HG02642 (cell line): Measurements from ENCODE around the gene DOCK1.

Experiments
- ATAC-seq: cut with Tn5 transposase; IDR thresholded peaks from one replicate; pipeline ENCODE4 v1.9.1; 2021; ENCODE audit warnings: mild to moderate bottlenecking; ENCODE audit not compliant: unreplicated experiment, poor library complexity

Gene DOCK1

DNA sequence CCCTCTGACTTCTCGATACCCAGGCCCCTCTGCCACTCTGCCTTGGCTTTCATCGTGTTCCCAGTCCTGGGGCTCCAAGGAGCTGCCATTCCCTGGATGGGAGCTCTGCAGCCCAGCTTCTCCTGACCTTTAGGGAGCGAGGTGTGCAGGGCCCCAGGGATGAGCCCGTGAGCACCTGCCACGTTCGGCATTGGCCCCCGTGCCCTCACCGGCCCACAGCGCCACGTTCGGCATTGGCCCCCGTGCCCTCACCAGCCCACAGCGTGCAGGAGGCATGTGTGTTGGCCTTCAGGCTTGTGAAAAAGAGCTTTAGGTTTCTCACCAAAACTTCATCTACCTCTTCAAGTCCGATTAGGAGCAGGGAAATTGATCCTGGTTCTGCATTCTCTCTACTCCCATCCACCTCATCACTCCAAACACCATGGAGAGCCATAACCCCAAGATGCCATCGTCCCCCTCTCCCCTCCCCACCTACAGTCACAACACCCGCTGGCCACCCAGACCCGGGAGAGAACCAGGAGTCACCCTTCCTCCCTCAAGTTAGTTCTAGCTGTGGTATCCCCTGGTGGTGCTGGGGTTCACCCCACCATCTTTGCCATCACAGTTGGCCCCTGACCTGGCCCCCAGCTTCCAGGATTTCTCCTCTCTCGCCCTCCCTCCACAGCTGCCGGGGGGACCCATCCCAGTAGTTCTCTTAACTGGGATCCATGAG lies 524.5 kb downstream of the DOCK1 start:
- ATAC-seq, result no peak

DNA sequence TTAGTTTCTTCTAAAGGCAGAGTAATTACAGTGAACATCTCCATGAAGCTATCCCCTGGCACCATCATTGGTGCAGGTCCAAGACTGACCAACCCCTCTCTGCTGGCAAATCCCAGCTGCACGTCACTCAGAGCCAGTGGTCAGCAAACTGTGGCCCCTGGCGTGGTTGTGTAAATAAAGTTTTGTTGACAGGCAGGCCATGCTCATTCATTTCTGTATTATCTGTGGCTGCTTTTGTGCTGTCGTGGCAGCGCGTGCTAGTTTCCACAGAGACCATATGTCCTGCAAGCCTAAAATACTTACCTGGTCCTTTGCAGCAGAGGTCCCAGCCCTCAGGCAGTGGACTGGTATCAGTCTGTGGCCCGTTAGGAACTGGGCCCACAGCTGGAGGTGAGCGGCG lies 526.3 kb downstream of the DOCK1 start:
- ATAC-seq, result no peak

DNA sequence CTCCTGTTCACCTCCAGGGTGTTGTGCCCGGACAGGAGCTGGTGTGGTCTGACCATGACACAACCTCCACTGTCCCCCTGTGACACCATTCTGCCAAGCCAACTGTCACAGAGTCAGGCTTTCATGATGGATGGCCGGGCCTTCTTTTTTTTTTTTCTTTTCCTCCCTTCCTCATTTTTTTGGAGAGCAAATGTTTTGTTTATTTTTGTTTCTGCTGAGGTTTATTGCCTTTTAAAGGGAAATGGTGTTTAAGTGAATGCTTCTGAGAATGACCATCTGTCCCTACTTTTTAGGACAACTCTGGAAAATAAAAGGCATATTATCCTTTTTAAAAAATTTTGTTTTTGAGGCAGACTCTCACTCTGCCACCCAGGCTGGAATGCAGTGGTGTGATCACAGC lies 528.8 kb downstream of the DOCK1 start:
- ATAC-seq, result no peak

DNA sequence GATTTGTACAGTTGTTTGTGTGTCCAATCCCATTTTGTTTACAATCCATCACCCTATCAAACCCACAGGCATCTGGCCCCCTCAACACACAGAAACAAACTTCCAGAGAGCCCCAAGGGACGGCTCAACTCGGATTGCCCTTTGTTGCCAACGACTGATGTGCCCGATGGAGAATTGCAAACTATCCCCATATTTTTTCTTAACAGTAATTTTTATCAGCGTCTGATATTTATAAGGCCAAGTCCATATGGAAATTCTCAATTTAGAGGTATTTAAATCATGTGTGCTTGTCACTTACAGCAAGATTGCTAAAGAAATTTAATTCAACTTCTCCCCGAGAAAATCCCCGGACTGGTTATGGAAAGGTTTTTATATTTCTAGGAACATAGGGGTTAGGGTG lies 530.0 kb downstream of the DOCK1 start:
- no peak for ATAC-seq

DNA sequence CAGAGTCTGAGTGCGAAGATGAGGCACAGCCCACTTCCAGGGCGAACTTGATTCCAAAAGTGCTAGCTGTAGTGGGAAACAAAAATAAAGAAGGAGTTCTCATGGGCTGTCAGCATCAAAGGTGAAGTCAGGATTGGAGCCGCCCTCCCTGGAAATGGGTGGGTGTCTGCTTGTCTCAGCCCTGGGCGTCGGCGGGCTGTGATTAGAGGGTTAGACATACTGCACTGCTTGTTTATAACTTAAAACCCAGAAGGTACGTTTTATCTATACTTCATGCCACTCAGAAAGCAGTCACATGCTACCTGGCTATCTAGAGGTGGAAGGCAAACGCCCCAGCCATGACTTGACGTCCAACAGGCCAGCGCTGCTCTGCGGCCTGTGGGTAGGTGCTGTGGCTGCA lies 535.1 kb downstream of the DOCK1 start:
- ATAC-seq, result no peak

DNA sequence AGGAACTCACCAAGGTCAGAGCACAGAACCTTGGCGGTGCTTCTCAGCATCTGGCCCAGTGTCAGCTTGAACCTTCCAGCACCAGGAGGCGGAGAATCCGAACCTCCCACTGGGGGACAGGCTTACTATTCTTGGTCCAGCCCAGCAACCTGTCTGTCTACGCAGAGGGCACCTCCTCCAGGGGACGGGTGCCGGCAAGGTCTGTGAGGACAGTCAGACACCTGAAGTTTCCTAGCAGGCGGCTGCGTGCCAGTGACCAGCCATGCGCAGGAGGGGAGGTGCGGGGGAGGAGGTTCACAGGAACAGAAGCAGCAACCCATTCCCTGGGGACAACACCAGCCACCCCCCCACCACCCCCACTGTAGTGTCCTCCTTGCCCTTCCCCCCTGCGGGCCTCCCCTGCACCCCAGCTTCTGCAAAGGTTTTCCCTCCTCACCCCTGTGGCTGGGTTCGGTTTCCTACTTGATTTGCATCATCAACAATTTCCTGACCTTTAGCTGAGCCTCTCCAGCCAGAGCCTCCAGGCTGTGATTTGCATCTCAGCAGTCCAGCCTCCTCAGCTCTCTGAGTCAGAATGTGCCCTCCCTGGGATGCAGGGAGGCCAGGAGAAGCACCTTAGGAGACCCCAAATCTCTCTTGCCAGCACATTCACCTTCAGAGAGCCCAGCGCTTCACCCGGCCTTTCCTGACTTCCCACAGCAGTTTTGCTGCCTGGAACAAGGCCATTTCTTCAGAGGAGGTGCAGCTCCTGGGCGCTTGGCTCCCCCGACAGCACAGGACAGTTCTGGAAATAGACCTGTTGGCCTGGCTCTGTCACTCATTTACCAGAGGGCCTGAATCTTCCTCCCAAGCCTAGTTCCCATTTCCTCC lies 536.4 kb downstream of the DOCK1 start:
- no peak for ATAC-seq

DNA sequence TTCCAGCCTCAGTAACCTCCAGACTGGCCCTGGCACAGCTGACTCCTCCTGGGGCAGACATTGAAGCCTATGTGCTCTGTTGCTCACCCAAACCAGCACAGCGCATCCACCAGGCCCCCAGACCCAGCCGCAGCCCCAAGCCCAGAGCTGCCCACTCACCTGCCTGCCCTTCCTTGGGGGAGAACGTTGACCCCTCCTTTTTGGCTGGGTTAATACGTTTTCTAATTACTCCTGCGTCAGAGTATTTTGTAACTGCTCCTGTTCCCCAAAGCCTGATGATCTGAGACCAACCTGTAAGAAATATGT lies 536.9 kb downstream of the DOCK1 start:
- no peak for ATAC-seq

DNA sequence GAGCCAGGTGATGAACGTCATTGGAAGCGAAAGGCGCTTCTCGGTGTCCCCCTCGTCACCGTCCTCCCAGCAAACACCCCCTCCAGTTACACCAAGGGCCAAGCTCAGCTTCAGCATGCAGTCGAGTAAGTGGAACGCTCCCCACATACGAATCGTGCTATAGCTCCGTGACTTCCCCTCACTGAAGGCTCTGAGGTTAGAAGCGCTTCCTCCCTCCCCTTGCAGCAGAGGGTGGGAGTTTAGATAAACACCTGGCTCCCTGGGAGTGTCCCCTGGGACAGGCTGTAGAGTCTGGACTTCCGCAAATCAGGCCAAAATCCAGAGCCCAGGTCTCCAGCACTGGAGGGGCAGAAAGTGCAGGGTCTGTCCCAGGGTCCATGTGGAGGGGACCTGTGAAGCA lies 538.9 kb downstream of the DOCK1 start:
- no peak for ATAC-seq

DNA sequence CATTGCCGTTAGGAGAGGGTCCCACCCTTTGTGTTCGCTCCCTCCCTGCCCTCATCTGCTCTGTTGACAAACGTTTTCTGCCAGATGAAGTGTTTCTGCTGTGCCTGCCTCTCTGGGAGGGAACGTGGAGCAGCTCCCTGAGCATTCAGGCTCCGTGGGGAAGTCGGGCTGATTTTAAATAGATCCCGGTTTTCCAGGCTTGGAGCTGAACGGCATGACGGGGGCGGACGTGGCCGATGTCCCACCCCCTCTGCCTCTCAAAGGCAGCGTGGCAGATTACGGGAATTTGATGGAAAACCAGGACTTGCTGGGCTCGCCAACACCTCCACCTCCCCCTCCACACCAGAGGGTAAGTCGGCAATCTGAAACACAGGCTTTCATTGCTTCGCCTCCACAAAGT lies 542.0 kb downstream of the DOCK1 start:
- no peak for ATAC-seq

DNA sequence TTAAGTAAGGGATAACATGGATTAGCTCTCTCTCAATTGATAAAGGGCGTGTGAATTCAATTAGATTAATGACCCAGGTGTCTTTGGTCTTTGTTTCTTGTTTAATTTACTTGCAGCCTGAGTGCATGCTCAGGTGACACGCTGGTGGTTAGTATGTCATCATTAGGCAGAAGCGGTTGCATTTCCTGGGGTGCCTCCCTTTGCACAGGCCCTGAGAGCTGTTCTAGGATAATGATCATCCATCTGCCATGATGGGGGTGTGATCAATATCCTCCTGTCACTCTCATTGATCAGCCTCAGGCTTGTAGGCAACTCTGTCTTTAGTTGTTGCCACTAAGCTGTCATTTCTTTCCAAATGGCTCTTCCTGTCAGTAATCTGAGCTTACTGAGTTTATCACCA lies 544.3 kb downstream of the DOCK1 start:
- no peak for ATAC-seq

DNA sequence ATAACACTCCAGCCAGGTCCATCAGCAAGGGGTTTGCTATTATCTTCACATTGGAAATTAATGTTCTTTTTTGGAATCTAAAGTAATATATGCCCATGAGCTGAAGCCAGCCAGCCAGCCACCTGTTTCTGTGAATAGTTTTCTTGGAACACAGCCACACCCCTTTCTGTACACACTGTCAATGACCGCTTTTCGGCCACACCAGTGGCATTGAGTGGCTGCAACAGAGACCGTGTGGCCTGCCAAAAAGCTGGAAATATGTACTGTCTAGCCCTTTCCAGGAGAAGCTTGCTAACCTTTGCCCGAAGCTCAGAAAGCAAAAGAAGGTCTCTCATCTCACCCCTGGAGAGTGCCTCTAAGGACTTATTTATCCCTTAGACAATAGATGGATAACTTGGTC lies 545.4 kb downstream of the DOCK1 start:
- no peak for ATAC-seq

DNA sequence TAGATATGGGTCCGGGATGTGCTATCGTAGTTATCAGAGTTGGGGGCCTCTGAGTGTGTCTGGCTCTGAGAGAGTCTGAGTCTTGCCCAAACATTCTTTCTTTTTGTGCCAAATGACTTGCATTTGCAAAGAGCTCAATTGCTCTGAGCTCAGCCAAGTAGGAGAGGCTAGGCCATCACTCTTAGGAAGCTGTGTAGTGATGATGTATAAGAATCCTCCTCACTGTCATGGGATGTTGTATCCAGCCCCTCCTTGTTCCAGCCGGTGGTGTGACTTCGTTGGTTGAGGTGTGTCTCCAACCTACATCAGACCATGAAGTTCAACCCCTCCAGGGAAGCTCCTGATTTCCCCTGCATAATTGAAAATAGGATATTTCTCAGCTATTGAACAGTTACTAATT lies 546.4 kb downstream of the DOCK1 start:
- no peak for ATAC-seq

DNA sequence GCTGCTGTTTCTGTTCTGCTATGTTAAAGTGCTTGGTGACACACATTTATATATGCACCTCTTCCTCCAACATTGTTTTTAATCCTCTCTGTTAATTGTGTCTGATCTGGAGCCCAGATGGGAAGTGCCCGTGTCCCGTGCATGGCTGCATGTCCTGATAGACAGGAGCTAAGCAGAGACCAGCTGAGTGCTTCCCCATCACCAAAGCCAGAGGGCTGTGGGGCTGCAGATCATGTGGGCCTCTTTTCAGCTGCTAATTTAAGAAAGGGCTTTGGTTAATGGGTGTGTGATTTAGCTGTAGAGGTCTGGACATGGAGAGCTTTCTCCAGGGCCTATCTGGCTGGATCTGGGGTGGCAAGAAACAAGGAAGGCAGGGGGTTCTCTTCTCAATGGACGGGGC lies 547.3 kb downstream of the DOCK1 start:
- no peak for ATAC-seq

DNA sequence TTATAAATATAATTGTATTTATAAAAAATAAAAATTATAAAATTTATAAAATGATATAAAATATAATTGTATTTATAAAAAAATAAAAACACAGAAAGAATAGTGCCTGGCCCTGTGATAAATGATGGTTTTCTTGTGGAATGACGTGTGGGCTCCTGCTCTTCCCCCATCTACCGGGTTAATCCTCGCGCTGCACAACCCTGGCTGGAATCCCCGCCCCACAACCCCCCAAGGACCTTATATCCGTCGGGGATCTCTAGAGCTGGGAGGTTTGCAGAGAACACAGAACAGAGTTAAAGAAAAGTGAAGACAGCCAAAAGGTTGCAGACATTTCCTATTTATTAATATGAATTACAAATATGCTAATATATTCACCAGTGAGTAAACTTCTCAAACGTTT lies 548.5 kb downstream of the DOCK1 start:
- no peak for ATAC-seq

DNA sequence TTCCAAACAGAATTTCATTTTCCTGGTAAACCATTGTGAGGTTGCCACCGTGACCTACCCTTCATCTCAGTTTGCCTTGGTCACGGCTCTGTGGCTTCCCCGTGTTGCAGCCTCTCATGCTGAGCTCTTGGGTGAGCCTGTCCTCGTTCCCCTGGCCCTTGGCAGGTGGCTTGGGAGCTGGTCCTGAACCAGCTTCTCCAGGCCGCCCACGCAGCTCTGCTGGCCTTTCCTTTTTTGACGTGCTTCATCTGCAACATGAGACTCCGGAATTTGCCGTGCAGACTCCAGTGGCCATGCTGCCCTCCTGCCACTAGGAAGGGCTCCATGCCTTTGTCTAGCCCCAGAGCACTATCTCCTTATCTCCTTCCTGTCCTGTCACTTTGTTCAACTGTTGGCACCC lies 550.9 kb downstream of the DOCK1 start:
- ATAC-seq, result no peak

DNA sequence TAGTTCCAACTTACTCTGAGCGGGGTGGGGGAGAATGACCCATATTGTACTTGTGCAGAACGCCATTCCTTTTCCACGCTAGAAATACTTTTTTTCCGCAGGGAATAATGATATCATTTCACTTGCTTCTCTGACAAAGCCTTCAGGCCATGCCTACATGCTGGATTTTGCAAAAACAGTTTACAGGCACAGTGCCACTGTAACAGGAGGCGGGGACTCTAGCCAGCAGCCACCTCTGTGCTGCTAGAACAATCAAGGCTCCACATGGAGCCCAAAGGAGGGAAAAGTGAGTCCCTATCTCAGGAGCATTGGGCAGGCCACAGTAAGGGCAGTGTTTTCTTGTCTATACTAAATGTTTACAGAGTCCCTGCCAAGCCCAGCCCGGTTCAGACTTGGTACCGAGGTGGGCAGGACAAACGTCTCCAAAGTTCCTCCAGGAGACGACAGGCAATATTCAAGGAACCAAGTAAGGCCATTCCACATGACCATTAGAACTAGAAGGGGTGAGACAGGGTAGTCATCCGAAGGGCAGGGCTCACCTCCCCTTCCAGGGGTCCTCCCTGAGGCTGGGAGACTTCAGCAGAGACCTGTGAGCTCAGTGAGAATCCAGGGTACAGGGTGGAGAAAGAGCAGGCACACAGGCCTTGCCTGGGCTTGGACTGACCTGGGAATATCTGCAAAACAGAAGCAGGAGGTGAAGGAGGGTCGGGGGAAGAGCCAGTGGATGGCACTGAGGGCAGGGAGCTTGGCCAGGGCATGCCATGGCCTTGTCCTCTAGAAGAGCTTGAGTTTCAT lies 553.0 kb downstream of the DOCK1 start:
- ATAC-seq, result no peak

DNA sequence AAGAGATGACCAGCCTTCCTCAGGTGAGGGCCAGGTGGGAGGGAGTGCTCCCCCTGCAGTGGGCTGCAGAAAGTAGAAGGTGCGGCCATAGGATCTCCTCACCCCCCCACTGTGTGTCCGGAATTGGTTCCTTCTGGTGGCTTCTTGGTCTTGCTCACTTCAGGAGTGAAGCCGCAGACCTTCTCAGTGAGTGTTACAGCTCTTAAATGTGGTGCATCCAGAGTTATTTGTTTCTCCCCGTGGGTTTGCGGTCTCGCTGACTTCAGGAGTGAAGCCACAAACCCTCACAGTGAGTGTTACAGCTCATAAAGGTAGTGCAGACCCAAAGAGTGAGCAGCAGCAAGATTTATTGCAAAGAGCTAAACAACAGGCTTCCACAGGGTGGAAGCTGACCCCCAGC lies 553.6 kb downstream of the DOCK1 start:
- ATAC-seq, result no peak

DNA sequence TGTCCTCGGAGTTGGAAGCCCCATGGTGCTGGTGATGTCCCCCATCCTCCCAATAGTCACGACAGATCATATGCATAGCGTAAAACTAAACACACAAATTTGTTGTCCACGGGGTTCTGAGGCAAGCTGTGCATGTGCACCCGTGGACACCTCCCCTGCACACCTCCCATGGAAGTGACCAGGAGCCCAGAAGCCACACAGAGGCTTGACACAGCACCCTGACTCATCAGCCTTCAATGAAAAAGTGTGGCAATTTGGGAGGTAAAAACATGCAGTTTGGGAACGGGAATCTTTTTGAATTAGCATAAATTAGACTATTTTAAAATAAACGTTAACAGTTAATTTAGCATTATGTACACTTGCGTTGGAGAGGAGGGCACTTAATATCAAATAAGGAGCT lies 554.7 kb downstream of the DOCK1 start:
- ATAC-seq, result no peak

DNA sequence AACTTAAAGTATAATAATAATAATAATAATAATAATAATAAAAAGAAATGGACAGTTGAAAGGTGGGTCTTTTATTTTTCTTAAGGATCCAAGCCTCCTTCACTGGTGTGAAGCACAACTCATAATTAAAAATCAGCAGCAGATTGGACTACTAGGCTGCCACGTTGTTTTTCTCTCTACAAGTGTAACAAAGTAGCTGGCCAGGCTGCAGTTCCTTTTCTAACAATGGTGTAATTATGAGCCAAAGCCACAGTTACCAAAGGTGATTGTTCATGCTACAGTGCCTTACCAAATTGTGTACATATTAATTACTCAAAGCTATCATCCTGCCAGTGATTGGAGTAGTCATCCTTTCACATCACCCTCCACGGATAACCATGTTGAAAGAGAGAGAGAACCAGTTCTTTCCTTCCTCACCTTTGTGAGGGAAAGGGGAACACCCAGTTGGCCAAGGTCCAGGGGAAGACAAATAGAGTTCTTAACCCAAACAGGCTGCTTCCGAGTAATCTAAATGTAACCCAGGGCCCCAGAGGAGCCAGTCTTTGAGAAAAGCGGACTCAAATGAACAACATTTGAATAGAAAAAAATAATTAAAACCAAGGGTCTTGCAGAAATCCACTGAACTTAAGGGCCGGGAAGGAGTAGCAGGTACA lies 557.5 kb downstream of the DOCK1 start:
- no peak for ATAC-seq

DNA sequence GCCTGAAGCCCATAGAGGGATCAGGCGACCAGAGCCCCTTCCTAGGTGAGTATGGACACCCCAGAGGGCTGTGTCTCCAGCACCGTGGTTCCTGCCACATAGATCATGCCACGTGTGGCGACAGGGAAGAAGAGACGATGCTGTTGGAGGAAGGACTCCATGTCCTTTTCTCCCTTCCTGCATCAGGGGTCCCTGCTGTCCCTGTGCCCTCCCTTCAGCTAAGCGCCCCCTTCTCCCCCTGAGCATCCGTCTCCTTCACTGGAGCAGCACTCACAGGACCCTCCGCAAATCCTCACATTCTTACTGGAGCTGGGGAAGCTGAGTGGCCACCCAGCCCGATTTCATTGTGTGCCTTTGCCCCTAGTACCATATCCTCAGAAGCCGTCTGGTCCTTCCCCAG lies 558.3 kb downstream of the DOCK1 start:
- no peak for ATAC-seq

DNA sequence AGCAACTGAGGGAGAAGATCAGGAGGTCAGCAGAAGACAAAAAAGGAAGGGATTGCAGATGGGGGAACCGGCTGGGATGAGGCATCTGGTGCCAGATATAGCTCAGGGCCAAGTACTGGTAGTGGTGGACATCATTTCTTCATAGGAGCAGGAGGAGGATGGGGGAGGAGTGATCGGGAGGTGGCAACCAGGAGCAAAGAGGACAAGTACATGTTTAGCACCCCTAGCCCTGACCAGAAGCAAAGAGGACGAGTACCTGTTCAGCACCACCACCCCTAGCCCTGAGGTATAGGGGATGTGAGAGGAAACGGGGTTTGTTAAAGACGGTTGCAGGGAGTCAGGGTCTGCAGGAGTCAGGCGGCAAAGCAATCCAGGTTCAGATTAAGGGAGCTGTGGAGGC lies 559.3 kb downstream of the DOCK1 start:
- no peak for ATAC-seq
